Measurements from ENCODE around the gene FHIT.

DNA sequence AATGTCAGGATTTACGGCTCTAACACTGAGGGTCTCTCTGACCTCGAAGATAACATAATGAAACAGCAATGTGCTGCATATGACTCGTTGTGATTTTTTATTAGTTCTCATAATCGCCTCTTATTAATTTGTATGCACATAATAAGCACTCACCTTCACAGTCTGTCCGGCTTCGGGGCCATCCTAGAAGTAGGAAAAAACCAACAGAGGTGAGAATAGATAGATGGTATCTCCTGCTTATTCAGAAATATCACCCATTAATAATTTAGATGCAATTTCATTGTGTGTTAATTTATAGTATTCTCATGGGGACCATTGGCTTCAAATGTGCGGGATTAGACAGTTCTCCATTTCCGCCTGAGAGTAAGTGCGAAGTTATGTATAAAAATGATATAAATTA lies 1240.0 kb downstream of the FHIT start:
- TF ChIP-seq SP1 (IDR thresholded peaks at IDR 0.05) (no peak), CTCF (IDR thresholded peaks at IDR 0.05; ENCODE audit: low read depth, low read length, missing input control) (no peak), ATF3 (IDR thresholded peaks at IDR 0.05) (no peak), REST (IDR thresholded peaks at IDR 0.05) (no peak), RAD21 (IDR thresholded peaks at IDR 0.05) (no peak), JUND (IDR thresholded peaks at IDR 0.05) (no peak), NR2F2 (IDR thresholded peaks at IDR 0.05) (no peak), FOXA1 (IDR thresholded peaks at IDR 0.05) (no peak), TAF1 (conservative IDR thresholded peaks at IDR 0.05) (no peak), RXRA (IDR thresholded peaks at IDR 0.05) (no peak), YY1 (IDR thresholded peaks at IDR 0.05) (no peak), FOXA2 (IDR thresholded peaks at IDR 0.05) (no peak), GABPA (IDR thresholded peaks at IDR 0.05 in 1 of 2, conservative IDR thresholded peaks at IDR 0.05 in 1 of 2) (no peak)
- TF ChIP-seq, protein P1, sequence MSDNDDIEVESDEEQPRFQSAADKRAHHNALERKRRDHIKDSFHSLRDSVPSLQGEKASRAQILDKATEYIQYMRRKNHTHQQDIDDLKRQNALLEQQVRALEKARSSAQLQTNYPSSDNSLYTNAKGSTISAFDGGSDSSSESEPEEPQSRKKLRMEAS (IDR thresholded peaks at IDR 0.05): no peak

Data from liver (tissue), 3 donors.